Right hindlimb (tissue), 1 donor: ENCODE measurements around the gene TNIP2.
A peak's percentile ranks its signal among the peaks of the same experiment; 100 is the strongest.

Experiments
- DNase-seq: peaks from one replicate; pipeline ENCODE4 v3.0.0-alpha.2; 2018

Gene TNIP2

GRCh38 chr4:2714918-2715317, 41.2 kb downstream of the TNIP2 start:
- no peak for DNase-seq

DNA sequence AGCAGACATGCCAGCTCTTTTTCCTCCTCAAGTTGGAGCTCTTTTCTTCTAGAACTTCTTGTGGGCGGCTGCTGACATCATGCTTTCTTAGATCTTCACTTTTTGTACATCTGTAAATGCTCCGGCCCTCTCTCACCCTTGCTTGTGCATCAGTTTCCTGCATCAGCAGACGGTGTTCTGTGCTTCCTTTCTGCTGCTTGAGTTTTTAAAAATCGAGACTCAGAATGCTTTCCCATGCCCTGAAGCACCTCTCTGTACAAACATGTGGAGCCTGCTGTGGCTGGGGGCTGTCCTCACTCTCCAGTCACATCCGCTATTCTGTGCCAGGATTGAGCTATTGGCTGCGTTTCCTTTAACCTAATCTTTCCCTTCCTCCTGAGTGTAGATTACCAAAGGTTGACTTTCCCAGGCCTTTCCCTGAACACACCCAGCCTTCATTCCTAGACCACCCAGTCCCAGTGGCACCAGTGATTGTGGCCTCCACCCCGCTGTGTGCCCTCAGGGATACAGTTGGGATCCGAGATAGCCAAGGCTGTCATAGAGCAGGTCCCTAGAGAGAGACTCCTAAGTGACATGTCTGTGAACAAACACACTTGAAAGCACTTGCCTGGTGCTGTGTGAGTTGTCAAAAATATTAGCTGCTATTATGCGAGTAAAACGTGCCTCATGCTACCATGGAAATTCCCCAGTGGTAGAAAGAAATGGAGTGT, 41.9 kb downstream of the TNIP2 start:
- peak; percentile 59 for DNase-seq

- no peak for DNase-seq
Observed at GRCh38 chr4:2713337-2713736, 42.8 kb downstream of the TNIP2 start.

DNA sequence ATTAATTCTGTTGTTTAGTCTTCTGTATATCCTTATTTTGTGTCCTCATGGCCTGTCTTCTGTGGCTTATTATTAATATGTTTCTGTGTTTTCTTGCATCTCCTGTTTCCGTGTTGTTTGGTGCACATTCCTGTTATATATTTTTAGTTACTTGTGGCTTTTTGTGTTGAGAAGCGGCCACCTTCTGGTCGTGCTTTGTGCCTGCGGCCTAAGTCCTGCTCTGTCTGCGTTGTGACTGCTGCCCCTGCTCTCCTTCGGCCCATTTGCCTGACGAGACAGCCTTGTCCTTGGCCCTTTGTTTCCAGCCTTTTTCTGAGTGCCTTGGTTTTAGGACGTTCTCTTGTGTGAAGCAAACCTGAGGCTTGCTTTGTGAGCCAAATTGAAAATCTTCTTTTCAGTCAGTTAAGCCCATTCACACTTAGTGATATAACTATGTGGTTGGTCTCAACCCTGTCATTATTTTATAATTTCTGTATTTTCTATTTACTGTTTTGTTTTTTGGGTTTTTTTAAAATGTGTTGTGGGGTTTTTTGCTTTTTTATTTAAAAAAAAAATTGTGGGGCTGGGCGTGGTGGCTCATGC, 43.8 kb downstream of the TNIP2 start:
- no peak for DNase-seq

- DNase-seq = no peak
Observed at GRCh38 chr4:2702770-2703169, 53.4 kb downstream of the TNIP2 start.

DNA sequence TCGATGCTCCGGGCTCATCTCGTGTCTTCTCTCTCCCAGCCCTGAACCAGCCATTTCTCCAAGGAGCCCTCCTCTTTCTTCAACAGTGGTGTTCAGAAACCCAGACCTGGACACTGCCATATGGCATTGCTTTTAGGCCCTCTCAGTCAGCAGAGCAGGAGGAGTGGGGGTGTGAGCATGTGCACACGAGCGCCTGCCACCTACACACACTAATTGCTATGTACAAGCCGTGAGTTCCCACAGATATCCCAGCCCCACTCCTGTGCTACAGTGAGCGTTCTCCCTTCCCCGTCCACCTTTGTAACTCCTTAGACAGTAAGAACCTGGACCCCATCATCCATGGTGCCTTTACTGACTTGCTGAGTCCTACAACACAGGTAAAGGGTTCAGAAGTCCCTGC, 53.8 kb downstream of the TNIP2 start:
- no peak for DNase-seq

- DNase-seq = no peak
Observed at GRCh38 chr4:2700031-2700430, 56.1 kb downstream of the TNIP2 start.

GRCh38 chr4:2699534-2699933, 56.6 kb downstream of the TNIP2 start:
- no peak for DNase-seq

GRCh38 chr4:2698951-2699505, 57.1 kb downstream of the TNIP2 start:
- no peak for DNase-seq

GRCh38 chr4:2698504-2698903, 57.6 kb downstream of the TNIP2 start:
- DNase-seq = no peak

DNA sequence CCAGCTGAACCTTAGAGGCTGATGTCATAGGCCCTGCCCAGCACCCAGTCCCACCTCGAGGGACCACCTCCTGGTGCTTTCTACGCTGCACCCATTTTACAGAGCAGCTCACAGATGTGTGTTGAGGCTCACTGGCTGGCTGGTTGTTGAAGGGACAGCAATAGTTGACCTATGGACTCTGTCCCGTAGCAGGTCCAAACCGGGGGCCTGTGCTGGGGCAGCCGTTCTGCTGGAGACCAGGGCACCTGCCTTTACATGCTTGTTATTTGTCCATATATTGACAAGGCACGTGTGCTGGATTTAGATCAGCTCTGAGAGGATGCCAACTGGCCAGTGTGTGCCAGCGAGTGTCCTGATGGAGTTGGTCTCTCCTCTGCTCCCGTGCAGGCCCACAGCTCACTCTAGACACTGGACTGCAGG, 58.1 kb downstream of the TNIP2 start:
- DNase-seq = no peak

DNA sequence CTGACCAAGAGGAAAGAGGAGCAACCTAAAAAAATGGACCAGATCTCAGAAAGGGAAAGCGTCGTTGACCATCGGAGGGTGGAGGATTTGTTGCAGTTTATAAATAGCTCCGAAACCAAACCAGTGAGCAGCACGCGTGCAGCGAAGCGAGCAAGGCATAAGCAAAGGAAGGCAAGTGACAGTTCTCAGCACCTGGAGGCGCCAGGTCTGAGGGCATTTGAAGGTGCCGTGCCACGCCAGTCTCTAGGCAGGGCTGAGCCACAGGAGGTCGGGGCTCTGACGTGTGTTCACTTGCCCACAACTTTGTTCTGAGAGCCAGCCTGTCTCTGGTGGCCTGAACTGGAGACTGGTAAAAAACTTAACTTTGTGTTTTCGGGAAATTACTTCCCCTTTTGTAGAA, 59.7 kb downstream of the TNIP2 start:
- no peak for DNase-seq

GRCh38 chr4:2695346-2696060, 60.6 kb downstream of the TNIP2 start:
- DNase-seq = no peak

- no peak for DNase-seq
Observed at GRCh38 chr4:2694691-2695090, 61.4 kb downstream of the TNIP2 start.

- no peak for DNase-seq
Observed at GRCh38 chr4:2691952-2692435, 64.1 kb downstream of the TNIP2 start.
